ENCODE measurements around the gene NPM3.

DNA sequence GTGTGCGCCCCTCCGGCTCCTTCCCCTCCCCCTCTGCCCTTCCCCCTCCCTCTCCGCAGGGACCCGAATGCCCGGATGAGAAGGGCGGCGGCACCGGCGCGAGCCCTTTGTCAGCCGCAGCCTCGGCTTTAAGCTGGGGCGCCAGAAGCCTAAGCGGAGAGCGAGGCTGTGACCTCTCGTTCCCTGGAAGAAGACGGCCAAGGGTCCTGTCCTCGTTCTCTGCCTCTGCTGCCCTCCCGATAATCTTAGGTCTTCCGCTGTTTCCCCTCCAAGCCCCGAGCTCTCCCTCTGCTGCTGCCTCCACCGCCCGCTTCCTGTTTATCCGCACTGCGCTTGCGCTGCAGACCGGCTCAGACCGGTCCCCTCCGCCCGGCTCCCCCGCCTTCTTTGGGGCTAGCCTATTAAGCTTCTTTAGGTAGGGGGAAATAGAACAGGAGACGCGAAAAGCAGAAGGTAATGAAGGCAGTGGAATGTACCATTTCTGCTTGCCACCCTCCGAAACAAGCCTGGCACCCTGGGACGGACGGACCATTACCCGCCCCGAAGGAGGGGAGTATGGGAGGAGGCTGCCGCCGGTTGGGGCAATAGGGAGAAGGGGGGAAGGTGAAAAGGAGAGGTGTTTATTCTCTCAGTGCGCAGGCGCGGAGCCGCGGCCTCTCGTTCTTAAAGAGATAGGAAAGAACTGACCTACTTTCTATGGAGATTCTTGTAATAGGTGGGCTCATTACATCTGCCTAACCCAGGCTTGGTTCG lies 35.0 kb upstream of the NPM3 start, which contains the start of gene OGA:
- TF ChIP-seq FOS (IDR thresholded peaks at IDR 0.05; ENCODE audit: low read depth, low read length) = no peak
- TF ChIP-seq USF2 (IDR thresholded peaks at IDR 0.05; ENCODE audit: low read depth, low read length) = peak; percentile 21; the same call in 1 of the 2 replicates
- peak; percentile 77 for TF ChIP-seq CEBPB (IDR thresholded peaks at IDR 0.05; ENCODE audit: low read depth, low read length)
- TF ChIP-seq RAD21 (IDR thresholded peaks at IDR 0.05; ENCODE audit: low read length) = no peak
- TF ChIP-seq CTCF (conservative IDR thresholded peaks at IDR 0.05; ENCODE audit: low read depth, low read length) = no peak
- no peak for TF ChIP-seq RCOR1 (IDR thresholded peaks at IDR 0.05; ENCODE audit: insufficient replicate concordance, low read length)
- TF ChIP-seq POLR2A (IDR thresholded peaks at IDR 0.05; ENCODE audit: low read depth, low read length) = peak; percentile 93
- TF ChIP-seq SMC3 (IDR thresholded peaks at IDR 0.05; ENCODE audit: low read depth, low read length) = no peak
